PFSK-1 (cell line): ENCODE data around the gene CUBN.

Experiments used
- FOXP2 ChIP-seq: optimal IDR thresholded peaks from 2 replicates; pipeline ENCODE3; 2011; ENCODE audit warnings: borderline replicate concordance, control low read depth, inconsistent platforms; ENCODE audit not compliant: insufficient read depth; ENCODE audit errors: extremely low read length, extremely low read depth
- POLR2AphosphoS5 ChIP-seq: IDR thresholded peaks from 2 replicates; pipeline ENCODE4 v1.6.1; 2012; ENCODE audit warnings: low read depth, mild to moderate bottlenecking, control low read depth, low read length, moderate library complexity
- REST ChIP-seq, 2 experiments: IDR thresholded peaks; 2 replicates each; pipeline versions ENCODE4 v1.6.1 to v1.8.0; 2011 to 2012; ENCODE audit warnings: low read depth in 2 of 2, low read length in 2 of 2, control low read depth in 1 of 2, inconsistent platforms in 1 of 2, mild to moderate bottlenecking in 1 of 2, moderate library complexity in 1 of 2; ENCODE audit not compliant: insufficient read depth in 1 of 2
- SIN3A ChIP-seq: IDR thresholded peaks from 2 replicates; pipeline ENCODE4 v1.6.1; 2012; ENCODE audit warnings: mild to moderate bottlenecking, low read length, moderate library complexity, borderline replicate concordance; ENCODE audit not compliant: insufficient read depth
- TAF1 ChIP-seq: IDR thresholded peaks from 2 replicates; pipeline ENCODE4 v1.6.1; 2012; ENCODE audit warnings: low read length, control low read depth, borderline replicate concordance; ENCODE audit not compliant: insufficient read depth

Gene CUBN

DNA sequence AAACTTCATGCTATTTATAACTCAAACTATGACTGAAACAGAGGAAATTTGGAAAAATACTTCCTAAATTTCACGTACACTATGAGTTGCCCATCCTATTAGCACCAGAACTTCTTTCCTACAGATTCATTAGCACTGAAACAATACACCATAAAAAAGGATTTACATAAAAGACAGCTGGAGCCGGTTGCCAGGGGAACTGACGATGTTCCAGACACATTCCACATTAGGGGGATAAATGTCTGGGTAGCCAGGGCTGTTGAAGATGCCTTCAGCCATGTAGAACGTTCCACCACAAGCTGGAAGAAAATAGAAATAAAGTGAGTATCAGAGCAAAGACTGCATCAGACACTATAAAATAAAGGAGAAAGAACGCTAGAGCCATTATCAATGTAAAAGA lies 182.5 kb downstream of the CUBN start:
- TF ChIP-seq REST (IDR thresholded peaks at IDR 0.05; ENCODE audit: insufficient read depth in 1 of 2, low read depth in 2 of 2, low read length in 2 of 2) (no peak), POLR2AphosphoS5 (no peak), TAF1 (no peak), SIN3A (no peak), FOXP2 (no peak)

GRCh38 chr10:16945593-16945992 lies 184.0 kb downstream of the CUBN start:
- TF ChIP-seq TAF1 (no peak), SIN3A (no peak), POLR2AphosphoS5 (no peak), REST (IDR thresholded peaks at IDR 0.05; ENCODE audit: insufficient read depth in 1 of 2, low read depth in 2 of 2, low read length in 2 of 2) (no peak), FOXP2 (no peak)

- TF ChIP-seq SIN3A, result no peak
- no peak for TF ChIP-seq POLR2AphosphoS5
- no peak for TF ChIP-seq FOXP2
- no peak for TF ChIP-seq REST (IDR thresholded peaks at IDR 0.05; ENCODE audit: insufficient read depth in 1 of 2, low read depth in 2 of 2, low read length in 2 of 2)
- no peak for TF ChIP-seq TAF1
These were observed 184.6 kb downstream of the CUBN start for GRCh38 chr10:16944986-16945385.

- TF ChIP-seq POLR2AphosphoS5 (no peak), TAF1 (no peak), REST (IDR thresholded peaks at IDR 0.05; ENCODE audit: insufficient read depth in 1 of 2, low read depth in 2 of 2, low read length in 2 of 2) (no peak), FOXP2 (no peak), SIN3A (no peak)
These were observed 185.2 kb downstream of the CUBN start for GRCh38 chr10:16944402-16944801.
